ENCODE results near the gene CDKAL1.

DNA sequence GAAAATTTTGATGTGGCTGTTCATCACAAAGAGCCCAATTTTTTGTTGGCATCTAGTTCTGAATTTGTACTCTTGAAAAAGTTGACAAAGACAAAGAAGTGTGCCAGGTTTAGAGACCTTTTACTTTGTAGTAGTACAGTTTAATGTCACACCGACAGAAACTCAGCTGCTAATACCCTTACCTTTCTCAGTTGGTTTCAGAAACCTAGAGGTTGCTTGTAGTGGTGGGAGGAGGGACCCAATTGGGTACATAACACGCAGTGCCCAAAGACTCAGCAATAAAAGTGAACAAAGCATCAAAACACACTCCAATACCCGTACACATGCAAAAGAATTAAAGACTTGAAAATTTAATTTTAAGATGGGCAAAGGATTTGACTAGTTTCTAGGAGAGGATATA, 203.7 kb downstream of the CDKAL1 start:
- TF ChIP-seq EZH2 (IDR thresholded peaks at IDR 0.05) = no peak
- TF ChIP-seq, protein P1, sequence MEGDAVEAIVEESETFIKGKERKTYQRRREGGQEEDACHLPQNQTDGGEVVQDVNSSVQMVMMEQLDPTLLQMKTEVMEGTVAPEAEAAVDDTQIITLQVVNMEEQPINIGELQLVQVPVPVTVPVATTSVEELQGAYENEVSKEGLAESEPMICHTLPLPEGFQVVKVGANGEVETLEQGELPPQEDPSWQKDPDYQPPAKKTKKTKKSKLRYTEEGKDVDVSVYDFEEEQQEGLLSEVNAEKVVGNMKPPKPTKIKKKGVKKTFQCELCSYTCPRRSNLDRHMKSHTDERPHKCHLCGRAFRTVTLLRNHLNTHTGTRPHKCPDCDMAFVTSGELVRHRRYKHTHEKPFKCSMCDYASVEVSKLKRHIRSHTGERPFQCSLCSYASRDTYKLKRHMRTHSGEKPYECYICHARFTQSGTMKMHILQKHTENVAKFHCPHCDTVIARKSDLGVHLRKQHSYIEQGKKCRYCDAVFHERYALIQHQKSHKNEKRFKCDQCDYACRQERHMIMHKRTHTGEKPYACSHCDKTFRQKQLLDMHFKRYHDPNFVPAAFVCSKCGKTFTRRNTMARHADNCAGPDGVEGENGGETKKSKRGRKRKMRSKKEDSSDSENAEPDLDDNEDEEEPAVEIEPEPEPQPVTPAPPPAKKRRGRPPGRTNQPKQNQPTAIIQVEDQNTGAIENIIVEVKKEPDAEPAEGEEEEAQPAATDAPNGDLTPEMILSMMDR (IDR thresholded peaks at IDR 0.05) = no peak
- no peak for TF ChIP-seq EZH2phosphoT487 (IDR thresholded peaks at IDR 0.05)

Measured in neural progenitor cell (in vitro differentiated cells).